OCI-LY7 (cell line): ENCODE data around the gene LHFPL2.

Experiments
- EZH2phosphoT487 ChIP-seq: fragments of 200-600 bp; sonication (generic); IDR thresholded peaks from 2 replicates; pipeline ENCODE4 v1.6.1; 2018; ENCODE audit warnings: low read depth, borderline replicate concordance, mild to moderate bottlenecking, mixed run types, antibody characterized with exemption, low read length, moderate library complexity, mixed read lengths
- TF ChIP-seq, protein P1 (sequence below): fragments of 200-600 bp; sonication (generic); conservative IDR thresholded peaks from 2 replicates; pipeline ENCODE4 v1.5.1; 2014; ENCODE audit warnings: mild to moderate bottlenecking, antibody characterized with exemption, low read length, moderate library complexity, mixed read lengths

- TF ChIP-seq, protein P1, sequence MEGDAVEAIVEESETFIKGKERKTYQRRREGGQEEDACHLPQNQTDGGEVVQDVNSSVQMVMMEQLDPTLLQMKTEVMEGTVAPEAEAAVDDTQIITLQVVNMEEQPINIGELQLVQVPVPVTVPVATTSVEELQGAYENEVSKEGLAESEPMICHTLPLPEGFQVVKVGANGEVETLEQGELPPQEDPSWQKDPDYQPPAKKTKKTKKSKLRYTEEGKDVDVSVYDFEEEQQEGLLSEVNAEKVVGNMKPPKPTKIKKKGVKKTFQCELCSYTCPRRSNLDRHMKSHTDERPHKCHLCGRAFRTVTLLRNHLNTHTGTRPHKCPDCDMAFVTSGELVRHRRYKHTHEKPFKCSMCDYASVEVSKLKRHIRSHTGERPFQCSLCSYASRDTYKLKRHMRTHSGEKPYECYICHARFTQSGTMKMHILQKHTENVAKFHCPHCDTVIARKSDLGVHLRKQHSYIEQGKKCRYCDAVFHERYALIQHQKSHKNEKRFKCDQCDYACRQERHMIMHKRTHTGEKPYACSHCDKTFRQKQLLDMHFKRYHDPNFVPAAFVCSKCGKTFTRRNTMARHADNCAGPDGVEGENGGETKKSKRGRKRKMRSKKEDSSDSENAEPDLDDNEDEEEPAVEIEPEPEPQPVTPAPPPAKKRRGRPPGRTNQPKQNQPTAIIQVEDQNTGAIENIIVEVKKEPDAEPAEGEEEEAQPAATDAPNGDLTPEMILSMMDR: no peak
- TF ChIP-seq EZH2phosphoT487: no peak
Observed at GRCh38 chr5:78611126-78611605, 37.4 kb downstream of the LHFPL2 start.
